NCI-H187 (cell line): ENCODE results near the gene FNTB.
A peak's percentile ranks its signal among the peaks of the same experiment; 100 is the strongest.

ENCODE experiments used
- DNase-seq, 2 experiments: peaks; one replicate each; lab custom pipeline; 2025; lab: John Stamatoyannopoulos, UW

FNTB gene

GRCh38 chr14:64952598-64953309 lies 33.9 kb upstream of the FNTB start:
- DNase-seq = no peak

GRCh38 chr14:64953310-64953654 lies 33.4 kb upstream of the FNTB start:
- no peak for DNase-seq

GRCh38 chr14:64953661-64954060 lies 33.0 kb upstream of the FNTB start:
- no peak for DNase-seq

GRCh38 chr14:64954491-64955240 lies 32.0 kb upstream of the FNTB start:
- DNase-seq = no peak

GRCh38 chr14:64955297-64955696 lies 31.4 kb upstream of the FNTB start:
- no peak for DNase-seq

- DNase-seq = no peak
Observed at GRCh38 chr14:64956697-64957406, 29.8 kb upstream of the FNTB start.

- DNase-seq = no peak
Observed at GRCh38 chr14:64958201-64958600, 28.5 kb upstream of the FNTB start.

GRCh38 chr14:64958743-64959142 lies 28.0 kb upstream of the FNTB start:
- no peak for DNase-seq

- no peak for DNase-seq
Observed at GRCh38 chr14:64960762-64961276, 25.9 kb upstream of the FNTB start.

- no peak for DNase-seq
Observed at GRCh38 chr14:64963611-64964010, 23.1 kb upstream of the FNTB start.

GRCh38 chr14:64965356-64966000 lies 21.2 kb upstream of the FNTB start:
- no peak for DNase-seq

GRCh38 chr14:64966976-64967375 lies 19.7 kb upstream of the FNTB start:
- DNase-seq = no peak

GRCh38 chr14:64968167-64968566 lies 18.5 kb upstream of the FNTB start:
- no peak for DNase-seq

GRCh38 chr14:64968651-64969050 lies 18.0 kb upstream of the FNTB start:
- no peak for DNase-seq

GRCh38 chr14:64970041-64970440 lies 16.7 kb upstream of the FNTB start:
- no peak for DNase-seq

GRCh38 chr14:64970776-64971477 lies 15.8 kb upstream of the FNTB start:
- no peak for DNase-seq

GRCh38 chr14:64971491-64971942 lies 15.2 kb upstream of the FNTB start:
- DNase-seq = no peak

- DNase-seq = peak in 1 of 2 experiments; percentile 35
Observed at GRCh38 chr14:64971943-64972791, 14.5 kb upstream of the FNTB start, which contains the start of gene RAB15. TSS of gene RAB15 (minus strand) at chr14:64972336. CDS start at chr14:64972076, 260 bp downstream.

- no peak for DNase-seq
Observed at GRCh38 chr14:64973026-64973442, 13.7 kb upstream of the FNTB start.

GRCh38 chr14:64973826-64974225 lies 12.9 kb upstream of the FNTB start:
- DNase-seq = no peak
